ENCODE measurements around the gene CD226. TPM values are rescaled to one million over a fixed set of nuclear protein-coding genes. Genes with fewer than 3 reads are reported as not detected.

CD226 gene
- polyA plus RNA-seq, 3 donors = 2.5 to 4.0 (median 3.3) TPM

- DNase-seq (ENCODE audit: low read depth in 3 of 3, low spot score in 2 of 3) = no peak
Observed at GRCh38 chr18:69820538-69820937, 127.1 kb downstream of the CD226 start.

- DNase-seq (ENCODE audit: low read depth in 3 of 3, low spot score in 2 of 3) = no peak
Observed at GRCh38 chr18:69819460-69819859, 128.2 kb downstream of the CD226 start.

GRCh38 chr18:69817335-69817940 is 130.2 kb downstream of the CD226 start:
- peak; percentile 15 to 19 (median 16) for DNase-seq (ENCODE audit: low read depth in 3 of 3, low spot score in 2 of 3)

GRCh38 chr18:69814861-69815385 is 132.8 kb downstream of the CD226 start:
- DNase-seq (ENCODE audit: low read depth in 3 of 3, low spot score in 2 of 3) = no peak

GRCh38 chr18:69813559-69813958 is 134.1 kb downstream of the CD226 start:
- DNase-seq (ENCODE audit: low read depth in 3 of 3, low spot score in 2 of 3) = no peak

GRCh38 chr18:69808399-69808798 is 139.3 kb downstream of the CD226 start:
- no peak for DNase-seq (ENCODE audit: low read depth in 3 of 3, low spot score in 2 of 3)

- DNase-seq (ENCODE audit: low read depth in 3 of 3, low spot score in 2 of 3) = no peak
Observed at GRCh38 chr18:69804776-69805501, 142.7 kb downstream of the CD226 start.
